BJ (cell line): ENCODE measurements around the gene KRTCAP2. TPM values are rescaled to one million over a fixed set of nuclear protein-coding genes. Genes with fewer than 3 reads are reported as not detected.

Experiments
- CTCF ChIA-PET: fragments of 350-600 bp; formaldehyde crosslinking; extraction: SDS; loops from one replicate; lab custom pipeline; 2021; ENCODE audit warnings: antibody characterized with exemption, inconsistent platforms; lab: Yijun Ruan, JAX
- POLR2A ChIA-PET: fragments of 300-600 bp; sonication (Branson Sonifier 250); formaldehyde crosslinking; extraction: SDS; loops from one replicate; lab custom pipeline; 2021; ENCODE audit warnings: antibody characterized with exemption; lab: Charles Lee
- DNase-seq: peaks from one replicate; pipeline ENCODE4 v3.0.0-alpha.2; 2011; ENCODE audit warnings: low read depth
- H3K27me3 ChIP-seq: 2 replicates; pipeline ENCODE4 v1.6.0; 2011; ENCODE audit warnings: low read length; ENCODE audit not compliant: control insufficient read depth, insufficient read depth
- H3K36me3 ChIP-seq: 2 replicates; pipeline ENCODE4 v1.5.1; 2011; ENCODE audit warnings: low read length; ENCODE audit not compliant: control insufficient read depth, insufficient read depth
- H3K4me3 ChIP-seq: 2 replicates; pipeline ENCODE4 v1.5.1; 2011; ENCODE audit warnings: low read depth, mild to moderate bottlenecking, control low read depth, low read length
- polyA plus RNA-seq: library from polyadenylated mRNA; depleted of rRNA; stranded (reverse); fragments of >200 nt; gene quantifications from 2 replicates; pipeline ENCODE4 v1.2.3, GENCODE V29; 2011
- TF ChIP-seq, protein P1 (sequence below): IDR thresholded peaks from 2 replicates; pipeline ENCODE4 v1.5.1; 2011; ENCODE audit warnings: low read depth, mild to moderate bottlenecking, control low read depth, inconsistent platforms, low read length, moderate library complexity; ENCODE audit not compliant: insufficient read depth

KRTCAP2 gene
- polyA plus RNA-seq, 1 experiment = 225 TPM

DNA sequence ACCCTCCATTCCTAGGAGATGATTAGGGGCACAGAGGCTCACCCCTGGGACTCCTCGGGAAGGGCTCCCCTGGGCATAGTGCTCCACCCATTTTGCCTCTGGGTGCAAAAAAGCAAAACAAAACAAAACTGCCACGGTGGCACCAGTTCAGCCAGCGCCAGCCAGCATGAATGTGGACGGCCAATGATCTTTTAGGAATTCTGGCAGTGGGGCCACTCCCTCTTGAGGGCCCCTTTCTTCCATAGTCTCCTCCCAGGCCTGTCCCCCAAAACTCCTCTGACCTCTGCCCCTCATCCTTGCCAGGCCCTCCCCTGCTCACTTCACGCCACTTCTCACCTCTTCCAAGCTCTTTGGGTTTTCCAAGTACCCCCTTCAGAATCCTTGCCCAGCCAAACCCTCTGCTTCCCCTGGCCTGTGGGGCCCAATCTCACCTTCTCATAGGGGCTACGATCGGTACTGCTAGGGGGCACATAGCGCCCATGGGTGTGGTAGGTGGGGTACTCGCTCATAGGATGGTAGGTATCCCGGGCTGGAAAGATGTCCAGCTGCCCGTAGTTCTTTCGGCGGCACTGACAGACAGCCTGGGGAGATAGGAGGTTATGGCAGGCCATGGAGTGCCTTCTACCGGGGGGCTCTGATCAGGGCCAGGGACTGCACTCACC, 13.8 kb upstream of the KRTCAP2 start:
- TF ChIP-seq, protein P1, sequence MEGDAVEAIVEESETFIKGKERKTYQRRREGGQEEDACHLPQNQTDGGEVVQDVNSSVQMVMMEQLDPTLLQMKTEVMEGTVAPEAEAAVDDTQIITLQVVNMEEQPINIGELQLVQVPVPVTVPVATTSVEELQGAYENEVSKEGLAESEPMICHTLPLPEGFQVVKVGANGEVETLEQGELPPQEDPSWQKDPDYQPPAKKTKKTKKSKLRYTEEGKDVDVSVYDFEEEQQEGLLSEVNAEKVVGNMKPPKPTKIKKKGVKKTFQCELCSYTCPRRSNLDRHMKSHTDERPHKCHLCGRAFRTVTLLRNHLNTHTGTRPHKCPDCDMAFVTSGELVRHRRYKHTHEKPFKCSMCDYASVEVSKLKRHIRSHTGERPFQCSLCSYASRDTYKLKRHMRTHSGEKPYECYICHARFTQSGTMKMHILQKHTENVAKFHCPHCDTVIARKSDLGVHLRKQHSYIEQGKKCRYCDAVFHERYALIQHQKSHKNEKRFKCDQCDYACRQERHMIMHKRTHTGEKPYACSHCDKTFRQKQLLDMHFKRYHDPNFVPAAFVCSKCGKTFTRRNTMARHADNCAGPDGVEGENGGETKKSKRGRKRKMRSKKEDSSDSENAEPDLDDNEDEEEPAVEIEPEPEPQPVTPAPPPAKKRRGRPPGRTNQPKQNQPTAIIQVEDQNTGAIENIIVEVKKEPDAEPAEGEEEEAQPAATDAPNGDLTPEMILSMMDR = no peak
- Histone ChIP-seq H3K27me3 (no peaks in the 10 kb centered on the region), H3K4me3 (no peak overlapping the region), H3K36me3 (0 out of 2 replicates have a peak, but pooled peaks cover 2% of the 10 kb centered on the region)
- CTCF ChIA-PET = interaction anchor here (5.2 kb wide), 1 partner anchor 11 kb away, joined by 32 read pairs; no protein-coding TSS in a partner anchor
- POLR2A ChIA-PET = no interaction called here
- DNase-seq = no peak

DNA sequence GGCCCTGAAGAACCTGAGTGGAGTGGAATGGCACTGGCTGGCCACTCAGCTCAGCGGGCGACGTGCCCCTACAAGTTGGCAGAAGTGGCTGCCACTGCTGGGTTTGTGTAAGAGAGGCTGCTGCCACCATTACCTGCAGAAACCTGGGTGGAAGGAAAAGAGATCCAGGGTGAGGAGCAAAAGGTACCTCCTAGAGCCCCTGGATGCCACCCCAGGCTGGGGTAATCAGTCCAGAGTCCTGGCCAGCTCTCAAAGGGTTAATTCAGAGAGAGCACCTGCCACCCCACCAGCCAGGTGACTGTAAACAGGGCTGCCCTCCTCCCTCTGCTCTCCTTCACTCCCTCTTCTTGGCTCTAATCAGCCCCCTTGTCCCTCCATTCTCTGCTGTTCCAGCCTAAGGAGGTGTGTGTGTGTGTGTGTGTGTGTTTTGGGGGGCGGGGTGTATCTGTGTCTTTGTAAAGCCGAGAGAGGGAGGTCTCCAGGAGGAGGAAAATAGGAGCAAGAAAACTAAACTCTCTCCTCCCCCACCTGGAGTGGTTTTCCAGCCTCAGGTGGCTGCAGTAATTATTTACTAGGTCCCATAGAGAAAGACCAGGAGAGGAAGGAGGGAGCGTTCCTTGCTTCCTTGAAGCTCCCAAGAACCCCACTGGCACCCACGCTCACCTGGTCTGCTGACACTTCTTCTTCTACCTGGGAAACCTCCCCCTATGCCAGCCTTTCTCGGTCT, 13.1 kb upstream of the KRTCAP2 start:
- DNase-seq = no peak
- TF ChIP-seq, protein P1 = no peak
- CTCF ChIA-PET = interaction anchor here (0.9 to 5.2 kb wide), 2 partner anchors 10 to 13 kb away, joined by 3 to 32 read pairs; partner anchors contain the start of gene KRTCAP2
- POLR2A ChIA-PET = no interaction called here
- peaks cover 2% of the 10 kb centered on the region; the same call in 1 of the 2 replicates for H3K36me3 ChIP-seq
- H3K4me3 ChIP-seq = no peak overlapping the region
- no peaks in the 10 kb centered on the region for H3K27me3 ChIP-seq

DNA sequence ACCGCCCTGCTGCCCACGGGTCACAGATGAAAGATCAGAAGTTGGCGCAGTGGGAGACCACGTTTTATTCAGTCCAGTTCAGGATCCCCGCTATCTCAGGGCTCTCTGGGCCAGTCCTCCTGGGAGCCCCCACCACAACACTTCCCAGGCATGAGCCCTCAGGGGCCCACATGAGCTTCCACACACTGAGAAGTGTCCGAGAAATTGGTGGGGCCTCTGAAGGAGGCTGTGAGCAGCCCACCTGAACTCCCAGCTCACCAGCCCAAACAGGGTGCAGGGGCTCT, 12.6 kb upstream of the KRTCAP2 start:
- POLR2A ChIA-PET = no interaction called here
- no peaks in the 10 kb centered on the region for H3K27me3 ChIP-seq
- no peak overlapping the region for H3K4me3 ChIP-seq
- peaks cover 2% of the 10 kb centered on the region; the same call in 1 of the 2 replicates for H3K36me3 ChIP-seq
- TF ChIP-seq, protein P1 = no peak
- DNase-seq = no peak
- CTCF ChIA-PET = interaction anchor here (0.9 to 5.2 kb wide), 2 partner anchors 10 to 13 kb away, joined by 3 to 32 read pairs; partner anchors contain the start of gene KRTCAP2

DNA sequence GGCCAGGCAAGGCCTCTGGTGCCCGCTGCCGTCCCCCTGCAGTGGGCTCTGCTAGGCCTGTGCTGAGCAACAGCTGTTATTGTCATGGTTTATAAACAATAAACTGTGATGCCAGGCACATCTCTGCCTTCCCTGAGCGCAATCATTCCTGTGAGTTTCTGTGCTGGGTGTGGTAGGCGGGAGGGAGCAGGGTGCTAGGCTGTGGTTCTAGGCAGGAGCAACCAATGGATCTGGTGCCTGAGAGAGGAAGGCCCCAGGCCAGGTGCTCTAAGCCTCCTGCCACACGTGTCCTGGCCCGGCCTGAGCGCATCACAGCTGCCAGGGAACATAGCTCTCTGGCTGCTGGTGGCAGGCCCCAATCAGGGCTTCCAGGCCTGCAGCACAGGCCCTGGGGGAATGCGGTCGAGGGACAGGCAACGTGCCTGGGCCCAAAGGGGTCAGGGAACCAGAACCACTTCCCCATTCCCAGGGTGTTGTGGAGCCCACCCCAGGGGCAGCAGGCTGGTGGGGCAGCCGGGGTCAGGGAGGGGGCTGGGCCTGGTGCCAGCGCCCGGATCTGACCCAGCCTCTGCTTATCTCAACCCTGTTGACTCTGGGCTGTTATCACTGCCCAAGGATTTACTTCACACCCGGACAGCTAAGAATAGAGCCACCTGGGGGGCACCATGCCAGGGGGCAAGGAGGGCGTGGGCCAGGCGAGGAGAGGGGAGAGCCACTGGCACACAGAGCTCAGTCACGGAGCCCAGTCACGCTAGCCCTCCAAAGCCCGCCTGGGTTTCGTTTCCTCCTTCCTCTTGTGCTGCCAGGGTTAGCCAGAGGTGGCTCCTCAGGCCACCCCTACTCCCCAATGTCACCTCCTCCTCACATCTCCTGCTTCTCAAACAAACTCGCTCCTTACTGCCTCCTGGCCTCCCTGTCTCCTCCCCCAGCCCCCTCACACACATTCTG, 12.0 kb upstream of the KRTCAP2 start:
- CTCF ChIA-PET = interaction anchor here (0.9 to 5.2 kb wide), 4 partner anchors 8 to 18 kb away, joined by 3 to 32 read pairs (median 8); partner anchors contain the start of gene KRTCAP2
- POLR2A ChIA-PET = no interaction called here

More for the DNA sequence above, 12.0 kb upstream of the KRTCAP2 start:
- peaks cover 2% of the 10 kb centered on the region; the same call in 1 of the 2 replicates for H3K36me3 ChIP-seq
- TF ChIP-seq, protein P1 = no peak
- no peak overlapping the region for H3K4me3 ChIP-seq
- H3K27me3 ChIP-seq = no peaks in the 10 kb centered on the region
- no peak for DNase-seq
